ENCODE data around the gene TBATA. TPM values are rescaled to one million over a fixed set of nuclear protein-coding genes. Genes with fewer than 3 reads are reported as not detected.

TBATA gene
- total and polyA plus RNA-seq, 2 of the 8 experiments (the other 6 are each of a cell fraction or from before 2014, with no cell fraction given), result not detected

DNA sequence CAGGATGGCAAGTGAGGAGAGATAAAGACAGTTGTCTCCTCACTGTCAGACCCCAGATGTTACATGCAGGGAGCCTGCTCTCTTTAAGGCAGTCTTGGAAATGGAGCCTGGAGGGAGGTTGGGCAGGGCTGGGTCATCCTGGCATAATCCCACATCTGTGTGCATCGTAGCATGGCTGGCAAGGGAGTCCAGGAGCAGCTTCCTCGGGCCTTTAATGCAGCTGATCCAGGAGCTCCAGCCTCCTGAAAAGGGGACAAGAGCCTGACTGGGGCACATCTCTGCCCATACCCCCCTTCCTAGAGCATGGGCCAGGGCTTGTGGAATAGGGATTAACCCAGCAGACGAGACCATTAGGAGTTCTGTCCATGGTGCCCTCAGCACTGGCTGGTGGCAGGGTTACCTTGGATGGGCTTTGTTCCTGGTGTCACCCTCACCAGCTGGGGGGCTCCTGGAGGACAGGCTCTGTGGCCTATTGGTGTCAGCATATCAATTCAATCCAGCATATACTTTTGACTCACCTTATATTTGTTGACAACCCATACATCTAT, 34.9 kb downstream of the TBATA start:
- Histone ChIP-seq H3K36me3 (ENCODE audit: control insufficient read depth in 2 of 4, insufficient read depth in 4 of 4, low read length in 3 of 4) (no peaks in the 10 kb centered on the region; a peak in 1 of 8 replicates), H4K91ac (replicated peaks; ENCODE audit: insufficient read length, low read length) (no peak overlapping the region), H2BK15ac (ENCODE audit: low read length) (no peak overlapping the region), H3K79me1 (ENCODE audit: low read depth, low read length) (no peaks in the 10 kb centered on the region), H3K4ac (replicated peaks; ENCODE audit: insufficient read length, low read depth, low read length) (no peak overlapping the region), H2BK20ac (ENCODE audit: low read length) (no peak overlapping the region), H3K18ac (ENCODE audit: extremely low read depth, low read length) (no peak overlapping the region), H2AFZ (ENCODE audit: low read length) (no peak overlapping the region), H3K79me2 (ENCODE audit: control insufficient read depth in 1 of 2, insufficient read depth in 2 of 2, low read length in 2 of 2) (no peaks in the 10 kb centered on the region), H3K4me3 (ENCODE audit: extremely low read depth in 1 of 4, insufficient read depth in 2 of 4, low read depth in 3 of 4, low read length in 4 of 4) (no peak overlapping the region), H2BK120ac (replicated peaks; ENCODE audit: low read depth, low read length) (no peak overlapping the region), H4K8ac (ENCODE audit: extremely low read depth, insufficient read depth, low read length) (no peak overlapping the region), H2AK5ac (ENCODE audit: low read depth, low read length) (no peak overlapping the region), H4K5ac (ENCODE audit: insufficient read length, low read depth, low read length) (no peak overlapping the region), H3K27me3 (replicated peaks in 1 of 4; ENCODE audit: control insufficient read depth in 3 of 4, extremely low read depth in 1 of 4, insufficient read depth in 3 of 4, low read length in 3 of 4) (no peaks in the 10 kb centered on the region), H3K56ac (replicated peaks; ENCODE audit: insufficient read length, low read depth, low read length) (no peak overlapping the region), H4K20me1 (replicated peaks in 1 of 2; ENCODE audit: control insufficient read depth in 1 of 2, insufficient read depth in 2 of 2, low read length in 2 of 2) (peaks cover 0 to 2% of the 10 kb centered on the region in 2 experiments), H3K23ac (ENCODE audit: insufficient read length) (no peak overlapping the region), H2BK12ac (ENCODE audit: low read depth, low read length) (no peak overlapping the region), H3K27ac (ENCODE audit: low read depth, low read length) (no peak overlapping the region), H3K4me2 (ENCODE audit: insufficient read depth in 1 of 2, low read depth in 2 of 2, low read length in 2 of 2) (no peak overlapping the region), H3K14ac (ENCODE audit: insufficient read length) (no peak overlapping the region), H3K9ac (replicated peaks in 1 of 4; ENCODE audit: extremely low read depth in 1 of 4, low read depth in 3 of 4, low read length in 3 of 4) (no peak overlapping the region), H2BK5ac (ENCODE audit: low read depth, low read length) (no peak overlapping the region), H3K9me3 (ENCODE audit: insufficient read depth in 2 of 2, low read depth in 1 of 2, low read length in 1 of 2) (no peaks in the 10 kb centered on the region), H3K4me1 (replicated peaks in 1 of 4; ENCODE audit: control insufficient read depth in 3 of 4, insufficient read depth in 4 of 4, low read length in 3 of 4) (peaks cover 0 to 3% (median 0%) of the 10 kb centered on the region in 4 experiments; a peak in 3 of 7 replicates), H3K23me2 (ENCODE audit: low read depth, low read length) (no peaks in the 10 kb centered on the region)
- no peak for FAIRE-seq
- POLR2A ChIA-PET (ENCODE audit: partially characterized antibody), result no interaction called here
- CTCF ChIA-PET (ENCODE audit: partially characterized antibody), result interaction anchor here (1.2 to 2.0 kb wide), 4 partner anchors 9 to 18 kb away, joined by 3 to 7 read pairs (median 5); no protein-coding TSS in a partner anchor
- 47% methylated on average over 3 of the region's 3 CpGs; no CpG with 5 or more reads in 1 of the 2 experiments for WGBS, 2 experiments (ENCODE audit: extremely low coverage in 1 of 2, insufficient coverage in 1 of 2, insufficient read length in 1 of 2, insufficient replicate concordance in 2 of 2, low coverage in 1 of 2, low lambda C conversion rate in 2 of 2, missing lambda C conversion rate in 1 of 2)
- no peak for DNase-seq (ENCODE audit: low read depth in 1 of 2, low spot score in 2 of 2)
- TF ChIP-seq CTBP2 (IDR thresholded peaks at IDR 0.05; ENCODE audit: borderline replicate concordance, insufficient read depth, insufficient read length, low read length) (no peak), SP2 (IDR thresholded peaks at IDR 0.05; ENCODE audit: low read length) (no peak), ASH2L (IDR thresholded peaks at IDR 0.05; ENCODE audit: low read length) (no peak), JUND (IDR thresholded peaks at IDR 0.05; ENCODE audit: low read length) (no peak), RNF2 (IDR thresholded peaks at IDR 0.05; ENCODE audit: borderline replicate concordance, low read depth, low read length, missing control alignments, poor library complexity, severe bottlenecking) (no peak), CBX8 (IDR thresholded peaks at IDR 0.05; ENCODE audit: borderline replicate concordance, low read depth, low read length) (no peak)
- TF ChIP-seq, protein P1, sequence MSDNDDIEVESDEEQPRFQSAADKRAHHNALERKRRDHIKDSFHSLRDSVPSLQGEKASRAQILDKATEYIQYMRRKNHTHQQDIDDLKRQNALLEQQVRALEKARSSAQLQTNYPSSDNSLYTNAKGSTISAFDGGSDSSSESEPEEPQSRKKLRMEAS (IDR thresholded peaks at IDR 0.05), result no peak

Measured in H1 (cell line).